ENCODE data around the gene SLC39A11.

- TF ChIP-seq CEBPB (IDR thresholded peaks at IDR 0.05) = no peak
- TF ChIP-seq YY1 (IDR thresholded peaks at IDR 0.05; ENCODE audit: low read depth) = no peak
- TF ChIP-seq NFIC (IDR thresholded peaks at IDR 0.05) = no peak
- TF ChIP-seq EP300 (IDR thresholded peaks at IDR 0.05; ENCODE audit: borderline replicate concordance) = no peak
- no peak for TF ChIP-seq REST (IDR thresholded peaks at IDR 0.05; ENCODE audit: low read depth)
- no peak for TF ChIP-seq CREB1 (IDR thresholded peaks at IDR 0.05; ENCODE audit: low read depth)
- no peak for TF ChIP-seq USF1 (IDR thresholded peaks at IDR 0.05)
- no peak for TF ChIP-seq RAD21 (IDR thresholded peaks at IDR 0.05; ENCODE audit: low read depth)
- TF ChIP-seq FOXM1 (IDR thresholded peaks at IDR 0.05; ENCODE audit: borderline replicate concordance, low read depth) = no peak
- no peak for TF ChIP-seq MAX (IDR thresholded peaks at IDR 0.05)
- no peak for TF ChIP-seq EGR1 (IDR thresholded peaks at IDR 0.05)
- no peak for TF ChIP-seq TAF1 (IDR thresholded peaks at IDR 0.05; ENCODE audit: low read depth)
- TF ChIP-seq TEAD4 (IDR thresholded peaks at IDR 0.05) = no peak
- TF ChIP-seq TCF12 (IDR thresholded peaks at IDR 0.05; ENCODE audit: low read depth) = no peak
Observed at GRCh38 chr17:72707881-72708280, 384.6 kb downstream of the SLC39A11 start.
